ENCODE data around the gene FIGN. TPM values are rescaled to one million over a fixed set of nuclear protein-coding genes. Genes with fewer than 3 reads are reported as not detected.

Gene FIGN
- total and polyA plus RNA-seq, 2 donors (not counting 3 experiments of a cell fraction or from before 2014, with no cell fraction given): 1.8 to 8.1 TPM

DNA sequence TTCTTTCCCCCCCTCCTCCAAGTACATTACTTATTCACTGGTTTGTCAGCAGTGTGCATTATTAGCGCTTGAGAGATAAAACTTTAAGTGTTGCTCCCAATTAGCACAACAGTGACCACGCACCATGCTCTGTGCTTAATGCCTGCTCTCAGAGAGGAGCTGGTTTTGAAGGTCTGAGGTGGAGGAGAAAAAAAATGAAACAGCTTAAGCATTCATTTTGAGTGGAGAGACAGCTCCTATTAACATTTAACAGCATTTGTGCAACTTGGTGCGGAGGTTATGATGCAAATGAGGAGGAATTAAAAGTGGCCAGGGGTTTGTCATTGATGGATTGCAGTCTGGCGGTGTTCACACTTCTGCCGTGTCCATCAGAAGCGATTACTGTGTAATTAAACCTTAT lies 141.8 kb downstream of the FIGN start:
- Histone ChIP-seq H3K27ac (ENCODE audit: insufficient read depth, low read depth, low read length) (no peak overlapping the region), H3K9me1 (replicated peaks; ENCODE audit: control insufficient read depth, extremely low read depth, insufficient read depth, low read length) (no peaks in the 10 kb centered on the region), H3K4me1 (ENCODE audit: control insufficient read depth, extremely low read depth, insufficient read depth, low read length) (no peaks in the 10 kb centered on the region), H3K9ac (replicated peaks; ENCODE audit: extremely low read depth, insufficient read depth, low read length) (no peak overlapping the region), H3K4me3 (replicated peaks in 1 of 3; ENCODE audit: insufficient read depth in 1 of 3, low read depth in 1 of 3, low read length in 3 of 3) (no peak overlapping the region), H3K9me3 (replicated peaks; ENCODE audit: control insufficient read depth, insufficient read depth, low read length) (no peaks in the 10 kb centered on the region), H2AFZ (ENCODE audit: low read depth, low read length) (no peak overlapping the region), H4K20me1 (replicated peaks; ENCODE audit: control insufficient read depth, extremely low read depth, insufficient read depth, low read length) (no peaks in the 10 kb centered on the region), H3K36me3 (ENCODE audit: control insufficient read depth in 2 of 2, extremely low read depth in 1 of 2, insufficient read depth in 2 of 2, low read length in 2 of 2) (no peaks in the 10 kb centered on the region), H3K4me2 (ENCODE audit: insufficient read depth, low read length) (no peak overlapping the region), H3K27me3 (ENCODE audit: control insufficient read depth in 2 of 2, insufficient read depth in 2 of 2, low read length in 2 of 2) (no peaks in the 10 kb centered on the region), H3K79me2 (ENCODE audit: control insufficient read depth, insufficient read depth, low read length) (no peaks in the 10 kb centered on the region)
- POLR2A ChIA-PET: no interaction called here
- DNase-seq (ENCODE audit: low read depth, low spot score) (no peak), FAIRE-seq (no peak)
- TF ChIP-seq MYC (IDR thresholded peaks at IDR 0.05; ENCODE audit: low read depth, low read length) (no peak), POLR2AphosphoS5 (IDR thresholded peaks at IDR 0.05; ENCODE audit: insufficient read depth, low read depth, low read length) (no peak), EZH2 (IDR thresholded peaks at IDR 0.05; ENCODE audit: borderline replicate concordance, low read depth, low read length, severe bottlenecking) (no peak), MAX (IDR thresholded peaks at IDR 0.05; ENCODE audit: insufficient read depth, insufficient read length) (no peak), GATA2 (IDR thresholded peaks at IDR 0.05; ENCODE audit: insufficient read depth, insufficient read length, low read depth, low read length) (no peak), CTCF (IDR thresholded peaks at IDR 0.05; ENCODE audit: extremely low read depth in 1 of 2, insufficient read depth in 1 of 2, low read depth in 1 of 2, low read length in 2 of 2) (no peak), POLR2A (IDR thresholded peaks at IDR 0.05; ENCODE audit: low read depth, low read length) (no peak), FOS (IDR thresholded peaks at IDR 0.05; ENCODE audit: borderline replicate concordance, insufficient read depth, low read length) (no peak)
- no TSS peak for BruUV-seq (replicated peaks)
- dilution Hi-C loops (cut with MboI; ENCODE audit: extremely low pct_ligation_motif_present, low sequenced_read_pairs): no loop called here
- intact Hi-C loops (cut with micrococcal nuclease): no loop called here
- CTCF ChIA-PET: interaction anchor here (1.3 to 1.7 kb wide), 4 partner anchors 14 to 37 kb away, joined by 3 to 6 read pairs (median 4); no protein-coding TSS in a partner anchor
